GM19025 (cell line): ENCODE data around the gene ADRB1.

Source experiments
- ATAC-seq: cut with Tn5 transposase; IDR thresholded peaks from one replicate; pipeline ENCODE4 v1.9.1; 2021; ENCODE audit warnings: mild to moderate bottlenecking, low read depth, moderate library complexity; ENCODE audit not compliant: unreplicated experiment

Gene ADRB1

GRCh38 chr10:114083040-114083439, 39.4 kb downstream of the ADRB1 start:
- ATAC-seq: no peak

GRCh38 chr10:114084215-114084614, 40.5 kb downstream of the ADRB1 start:
- no peak for ATAC-seq

GRCh38 chr10:114087255-114087654, 43.6 kb downstream of the ADRB1 start:
- ATAC-seq: no peak

GRCh38 chr10:114087655-114088054, 44.0 kb downstream of the ADRB1 start:
- no peak for ATAC-seq

- ATAC-seq: peak; percentile 51
Observed at GRCh38 chr10:114094795-114095194, 51.1 kb downstream of the ADRB1 start.

GRCh38 chr10:114095559-114096337, 52.1 kb downstream of the ADRB1 start:
- no peak for ATAC-seq
